ENCODE data around the gene NEK3.
A peak's percentile ranks its signal among the peaks of the same experiment; 100 is the strongest.

NEK3 gene

DNA sequence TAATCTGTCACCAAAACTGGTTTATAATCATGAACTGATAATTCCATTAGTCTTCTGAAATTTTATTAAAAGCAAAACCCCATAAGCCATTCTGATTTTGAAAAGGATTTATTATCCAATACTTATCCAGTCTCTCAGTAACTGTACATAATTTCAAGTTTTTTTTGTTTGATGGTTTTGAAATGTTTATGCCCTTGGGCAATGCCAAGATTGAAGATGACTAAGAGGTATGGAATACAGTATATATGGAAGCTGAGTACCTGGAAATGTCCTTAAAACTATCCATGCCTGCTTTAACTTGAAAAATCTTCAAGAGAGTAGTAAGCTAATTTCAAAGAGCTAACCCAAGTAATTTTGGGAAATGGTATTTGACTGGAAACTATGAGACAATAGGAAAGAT, 28.8 kb downstream of the NEK3 start:
- TF ChIP-seq CTCF (IDR thresholded peaks at IDR 0.05; ENCODE audit: low read length, missing control alignments), result no peak
- no peak for DNase-seq (ENCODE audit: low read depth)
- no peak overlapping the region for H3K4me3 ChIP-seq (replicated peaks; ENCODE audit: low read depth, low read length)

DNA sequence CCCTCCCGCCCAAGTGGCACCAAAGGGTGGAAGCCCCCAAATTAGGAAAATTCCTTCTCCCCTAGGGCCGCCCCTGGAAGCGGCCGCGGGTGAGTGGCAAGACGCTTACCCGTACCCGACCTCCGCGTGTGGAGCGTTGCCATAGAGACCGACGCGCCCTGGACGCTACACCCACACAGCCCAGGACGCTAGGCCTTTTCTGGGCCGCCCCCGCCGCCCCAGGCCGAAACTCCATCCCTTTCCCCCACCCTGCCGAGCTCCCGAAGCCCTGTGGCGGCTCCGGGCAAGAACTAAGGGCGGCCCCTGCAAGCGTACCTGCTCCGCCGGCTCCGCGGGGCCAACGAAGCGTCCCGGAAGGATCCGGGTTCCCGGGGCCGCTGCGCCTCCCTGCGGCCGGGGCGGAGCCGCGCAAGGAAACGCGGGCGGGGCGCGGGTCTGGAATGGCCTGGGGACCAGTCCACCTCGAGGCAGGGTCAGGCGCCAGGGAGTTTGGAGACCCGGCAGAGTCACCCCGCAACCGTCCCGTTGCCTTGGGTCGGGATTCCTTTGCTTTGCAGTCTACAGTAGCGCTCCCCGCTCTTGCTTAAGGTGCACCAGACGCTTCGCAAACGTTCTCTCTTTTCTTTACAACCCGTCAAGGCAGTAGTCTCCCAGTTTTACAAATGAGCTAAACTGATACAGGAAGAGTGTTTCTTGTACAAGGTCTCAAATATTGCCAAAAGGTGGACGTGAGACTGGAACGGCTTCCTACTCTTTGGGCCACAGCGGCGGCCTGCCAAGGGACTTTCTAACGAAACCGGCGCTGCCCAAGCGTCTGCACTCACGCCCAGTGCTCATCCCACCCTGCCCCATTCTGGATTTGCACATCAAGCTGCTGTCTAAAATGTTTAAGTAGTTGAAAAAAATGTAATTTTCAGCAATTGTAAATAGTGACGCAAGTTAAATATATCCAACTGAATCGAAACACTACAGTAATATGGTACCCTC, 30.4 kb downstream of the NEK3 start, which contains the start of gene NEK5:
Gene NEK5 (minus strand): TSS at position 360 of the 987 bp plus-strand sequence. CDS start 1,591 bp downstream, outside the sequence.
- TF ChIP-seq CTCF (IDR thresholded peaks at IDR 0.05; ENCODE audit: low read length, missing control alignments), result peak; percentile 38
- H3K4me3 ChIP-seq (replicated peaks; ENCODE audit: low read depth, low read length), result peak within 1 kb of the TSS; percentile 67
- DNase-seq (ENCODE audit: low read depth), result peak; percentile 44

DNA sequence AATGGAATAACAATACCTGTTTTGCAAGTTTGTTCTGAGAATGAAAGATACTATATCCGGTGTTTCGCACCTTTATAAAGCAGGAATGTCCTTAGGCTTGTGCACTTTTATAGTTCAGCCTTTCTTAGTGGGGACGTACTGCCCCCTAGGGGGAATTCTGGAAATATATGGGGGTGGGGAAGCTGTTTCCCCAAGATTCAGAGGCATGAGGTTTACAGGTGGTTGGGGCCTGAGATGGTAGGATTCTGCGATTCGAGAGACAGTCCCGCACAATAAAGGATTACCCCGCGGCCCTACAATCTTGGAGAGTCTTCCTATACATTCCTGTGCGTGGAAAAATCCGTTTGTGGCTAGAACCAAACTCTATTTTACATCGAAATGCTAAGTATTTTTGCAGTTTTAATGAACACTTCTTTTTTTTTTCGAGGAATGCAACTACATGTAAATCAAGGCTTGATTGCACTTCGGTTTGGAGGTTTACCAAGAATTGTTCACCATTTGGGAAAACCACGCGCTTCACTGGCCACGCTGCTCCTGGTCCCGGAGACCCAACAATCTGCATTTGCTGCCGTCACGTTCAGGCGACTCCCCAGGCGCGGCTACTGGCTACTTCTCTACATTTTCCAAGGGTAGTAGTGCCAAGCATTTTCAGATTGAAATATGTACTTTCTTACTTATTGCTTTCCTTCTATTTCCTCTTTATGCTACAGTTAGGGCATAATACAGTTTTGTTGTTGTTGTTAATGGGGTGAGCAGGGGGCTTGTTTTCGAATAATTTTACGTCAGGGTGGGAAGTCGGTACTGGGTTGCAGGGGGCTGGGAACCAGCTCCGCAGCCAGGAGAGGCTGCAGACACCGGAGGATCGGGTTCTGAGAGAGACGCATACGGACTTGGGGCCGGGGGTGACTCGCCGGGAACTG, 31.4 kb downstream of the NEK3 start:
- DNase-seq (ENCODE audit: low read depth), result peak; percentile 68
- H3K4me3 ChIP-seq (replicated peaks; ENCODE audit: low read depth, low read length), result peak overlapping the region; percentile 67
- TF ChIP-seq CTCF (IDR thresholded peaks at IDR 0.05; ENCODE audit: low read length, missing control alignments), result peak; percentile 84

- no peak for DNase-seq (ENCODE audit: low read depth)
- H3K4me3 ChIP-seq (replicated peaks; ENCODE audit: low read depth, low read length), result no peak overlapping the region
- no peak for TF ChIP-seq CTCF (IDR thresholded peaks at IDR 0.05; ENCODE audit: low read length, missing control alignments)
Observed at GRCh38 chr13:52127378-52127777, 32.0 kb downstream of the NEK3 start.

DNA sequence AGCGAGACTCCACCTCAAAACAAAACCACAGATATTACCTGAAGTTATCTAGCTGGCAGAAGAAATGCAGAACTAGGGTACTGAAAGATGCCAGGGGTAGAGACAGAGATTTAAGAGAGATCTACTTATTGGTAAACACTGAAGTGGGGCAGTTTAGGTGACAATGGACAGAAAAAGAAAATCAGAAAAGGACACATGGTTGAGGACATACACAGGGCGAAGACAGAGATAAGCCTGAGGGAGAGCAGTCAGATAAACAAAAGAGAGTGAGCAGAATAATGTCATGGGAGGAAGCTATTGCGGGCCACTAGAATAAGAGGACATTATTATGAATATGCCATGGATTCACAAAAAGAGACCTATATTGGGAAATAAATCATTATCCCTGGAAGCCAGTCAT, 33.9 kb downstream of the NEK3 start:
- no peak for TF ChIP-seq CTCF (IDR thresholded peaks at IDR 0.05; ENCODE audit: low read length, missing control alignments)
- DNase-seq (ENCODE audit: low read depth), result no peak
- no peak overlapping the region for H3K4me3 ChIP-seq (replicated peaks; ENCODE audit: low read depth, low read length)

DNA sequence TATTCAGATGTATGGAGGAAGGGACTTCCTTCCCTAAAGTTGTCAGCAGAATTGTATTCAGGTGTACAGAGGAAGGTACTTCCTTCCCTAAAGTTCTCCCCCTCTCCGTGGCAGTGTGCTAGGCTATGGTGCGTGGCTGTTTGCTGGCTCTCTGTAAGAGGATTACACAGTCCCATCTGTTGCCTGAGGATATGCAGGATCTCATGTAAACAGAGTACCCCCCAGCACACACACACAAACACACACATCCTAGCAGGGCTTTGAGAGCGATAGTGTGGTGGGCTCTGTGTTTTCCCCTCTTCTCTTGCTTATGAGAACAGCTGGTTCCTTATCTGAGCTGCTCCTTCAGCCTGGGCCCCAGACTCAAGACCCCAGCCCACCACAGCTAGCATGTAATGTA, 40.8 kb downstream of the NEK3 start:
- no peak for DNase-seq (ENCODE audit: low read depth)
- no peak for TF ChIP-seq CTCF (IDR thresholded peaks at IDR 0.05; ENCODE audit: low read length, missing control alignments)

More for the DNA sequence above, 40.8 kb downstream of the NEK3 start:
- no peak overlapping the region for H3K4me3 ChIP-seq (replicated peaks; ENCODE audit: low read depth, low read length)
